HEK293 (cell line): ENCODE data around the gene CADM1.

ENCODE experiments used
- EGR2 ChIP-seq: fragments of 450-650 bp; formaldehyde crosslinking; IDR thresholded peaks from 2 replicates; pipeline ENCODE4 v1.5.1; 2016; ENCODE audit warnings: low read depth, missing biosample characterization, missing genetic modification characterization
- ELK4 ChIP-seq: IDR thresholded peaks from 2 replicates; pipeline ENCODE4 v1.6.1; 2011; ENCODE audit warnings: mild to moderate bottlenecking, low read depth, low read length, borderline replicate concordance
- GFI1B ChIP-seq: fragments of 450-650 bp; formaldehyde crosslinking; IDR thresholded peaks from 2 replicates; pipeline ENCODE4 v1.5.1; 2016; ENCODE audit warnings: missing biosample characterization, missing genetic modification characterization
- GLIS2 ChIP-seq: fragments of 450-650 bp; formaldehyde crosslinking; IDR thresholded peaks from 2 replicates; pipeline ENCODE4 v1.5.1; 2016; ENCODE audit warnings: missing biosample characterization, missing genetic modification characterization
- HOXD13 ChIP-seq: sonication (generic); formaldehyde crosslinking; IDR thresholded peaks from 2 replicates; pipeline ENCODE4 v1.8.0; 2022; ENCODE audit warnings: missing genetic modification reagents, borderline replicate concordance
- INSM2 ChIP-seq: fragments of 450-650 bp; formaldehyde crosslinking; IDR thresholded peaks from 2 replicates; pipeline ENCODE4 v1.5.1; 2016; ENCODE audit warnings: missing biosample characterization, missing genetic modification characterization
- KLF7 ChIP-seq: fragments of 450-650 bp; formaldehyde crosslinking; IDR thresholded peaks from 2 replicates; pipeline ENCODE4 v1.5.1; 2016; ENCODE audit warnings: missing biosample characterization, missing genetic modification characterization, borderline replicate concordance
- PRDM6 ChIP-seq: fragments of 450-650 bp; formaldehyde crosslinking; IDR thresholded peaks from 2 replicates; pipeline ENCODE4 v1.5.1; 2017; ENCODE audit warnings: missing biosample characterization, missing genetic modification characterization
- TCF7L2 ChIP-seq: IDR thresholded peaks from 2 replicates; pipeline ENCODE4 v1.6.1; 2011; ENCODE audit warnings: low read depth, mild to moderate bottlenecking, inconsistent platforms, low read length, moderate library complexity, borderline replicate concordance
- YY1 ChIP-seq: fragments of 450-650 bp; formaldehyde crosslinking; IDR thresholded peaks from 2 replicates; pipeline ENCODE4 v1.5.1; 2018; ENCODE audit warnings: missing biosample characterization, missing genetic modification characterization
- ZBTB17 ChIP-seq: fragments of 450-650 bp; formaldehyde crosslinking; IDR thresholded peaks from 2 replicates; pipeline ENCODE4 v1.5.1; 2016; ENCODE audit warnings: missing biosample characterization, missing genetic modification characterization
- ZBTB20 ChIP-seq: fragments of 450-650 bp; formaldehyde crosslinking; IDR thresholded peaks from 2 replicates; pipeline ENCODE4 v1.5.1; 2016; ENCODE audit warnings: missing biosample characterization, missing genetic modification characterization
- ZEB2 ChIP-seq: fragments of 450-650 bp; formaldehyde crosslinking; IDR thresholded peaks from 2 replicates; pipeline ENCODE4 v1.5.1; 2016; ENCODE audit warnings: missing biosample characterization, missing genetic modification characterization
- ZIC2 ChIP-seq: fragments of 450-650 bp; formaldehyde crosslinking; IDR thresholded peaks from 2 replicates; pipeline ENCODE4 v1.5.1; 2016; ENCODE audit warnings: missing biosample characterization, missing genetic modification characterization
- ZNF121 ChIP-seq: fragments of 450-650 bp; formaldehyde crosslinking; IDR thresholded peaks from 2 replicates; pipeline ENCODE4 v1.5.1; 2016; ENCODE audit warnings: missing biosample characterization, missing genetic modification characterization
- ZNF157 ChIP-seq: fragments of 450-650 bp; formaldehyde crosslinking; IDR thresholded peaks from 2 replicates; pipeline ENCODE4 v1.5.1; 2016; ENCODE audit warnings: missing biosample characterization, missing genetic modification characterization
- ZNF175 ChIP-seq: fragments of 450-650 bp; formaldehyde crosslinking; IDR thresholded peaks from 2 replicates; pipeline ENCODE4 v1.5.1; 2016; ENCODE audit warnings: missing biosample characterization, missing genetic modification characterization
- ZNF184 ChIP-seq: fragments of 450-650 bp; IDR thresholded peaks from 2 replicates; pipeline ENCODE4 v1.5.1; 2018; ENCODE audit warnings: missing biosample characterization, mild to moderate bottlenecking, missing genetic modification characterization
- ZNF266 ChIP-seq: fragments of 450-650 bp; formaldehyde crosslinking; IDR thresholded peaks from 2 replicates; pipeline ENCODE4 v1.5.1; 2016; ENCODE audit warnings: missing biosample characterization, missing genetic modification characterization, low read depth
- ZNF394 ChIP-seq: fragments of 450-650 bp; formaldehyde crosslinking; IDR thresholded peaks from 2 replicates; pipeline ENCODE4 v1.5.1; 2016; ENCODE audit warnings: missing biosample characterization, missing genetic modification characterization, mild to moderate bottlenecking, moderate library complexity, borderline replicate concordance
- ZNF433 ChIP-seq: fragments of 450-650 bp; formaldehyde crosslinking; IDR thresholded peaks from 2 replicates; pipeline ENCODE4 v1.5.1; 2016; ENCODE audit warnings: missing biosample characterization, missing genetic modification characterization, low read depth
- ZNF501 ChIP-seq: fragments of 450-650 bp; formaldehyde crosslinking; IDR thresholded peaks from 2 replicates; pipeline ENCODE4 v1.5.1; 2016; ENCODE audit warnings: missing biosample characterization, missing genetic modification characterization
- ZNF518A ChIP-seq: fragments of 450-650 bp; formaldehyde crosslinking; conservative IDR thresholded peaks from 2 replicates; pipeline ENCODE4 v1.5.1; 2016; ENCODE audit warnings: low read depth, missing biosample characterization, missing genetic modification characterization
- ZNF555 ChIP-seq: fragments of 450-650 bp; formaldehyde crosslinking; conservative IDR thresholded peaks from 2 replicates; pipeline ENCODE4 v1.5.1; 2017; ENCODE audit warnings: missing biosample characterization, mild to moderate bottlenecking, missing genetic modification characterization, inconsistent platforms
- ZNF561 ChIP-seq: fragments of 450-650 bp; IDR thresholded peaks from 2 replicates; pipeline ENCODE4 v1.5.1; 2018; ENCODE audit warnings: missing biosample characterization, missing genetic modification characterization, borderline replicate concordance
- ZNF585B ChIP-seq: fragments of 450-650 bp; formaldehyde crosslinking; IDR thresholded peaks from 2 replicates; pipeline ENCODE4 v1.5.1; 2016; ENCODE audit warnings: missing biosample characterization, missing genetic modification characterization
- ZNF596 ChIP-seq: fragments of 450-650 bp; IDR thresholded peaks from 2 replicates; pipeline ENCODE4 v1.5.0; 2018; ENCODE audit warnings: missing biosample characterization, mild to moderate bottlenecking, missing genetic modification characterization, moderate library complexity
- ZNF600 ChIP-seq: fragments of 450-650 bp; formaldehyde crosslinking; IDR thresholded peaks from 2 replicates; pipeline ENCODE4 v1.5.1; 2016; ENCODE audit warnings: missing biosample characterization, missing genetic modification characterization
- ZNF639 ChIP-seq: fragments of 450-650 bp; formaldehyde crosslinking; IDR thresholded peaks from 2 replicates; pipeline ENCODE4 v1.5.1; 2016; ENCODE audit warnings: missing biosample characterization, missing genetic modification characterization
- ZNF830 ChIP-seq: fragments of 450-650 bp; IDR thresholded peaks from 2 replicates; pipeline ENCODE4 v1.5.0; 2018; ENCODE audit warnings: missing biosample characterization, missing genetic modification characterization, low read depth, mild to moderate bottlenecking, moderate library complexity
- ZNF837 ChIP-seq: fragments of 450-650 bp; formaldehyde crosslinking; IDR thresholded peaks from 2 replicates; pipeline ENCODE4 v1.5.1; 2016; ENCODE audit warnings: missing biosample characterization, missing genetic modification characterization
- ZSCAN23 ChIP-seq: fragments of 450-650 bp; formaldehyde crosslinking; IDR thresholded peaks from 2 replicates; pipeline ENCODE4 v1.5.1; 2016; ENCODE audit warnings: missing biosample characterization, missing genetic modification characterization

Gene CADM1

GRCh38 chr11:115391598-115391997, 112.6 kb downstream of the CADM1 start (continued):
- TF ChIP-seq ZNF501 (tag by site-specific recombination) (no peak), ZNF121 (tag by site-specific recombination) (no peak), ZNF266 (tag by site-specific recombination) (no peak), ZNF596 (tag by site-specific recombination) (no peak), ZSCAN23 (tag by site-specific recombination) (no peak), ZNF837 (tag by site-specific recombination) (no peak), GFI1B (tag by site-specific recombination) (no peak), EGR2 (tag by site-specific recombination) (no peak), PRDM6 (tag by site-specific recombination) (peak; percentile 39; the same call in 1 of the 2 replicates), ZBTB17 (peak; percentile 78; the same call in 1 of the 2 replicates), ZNF433 (tag by site-specific recombination) (no peak), ZNF518A (tag by site-specific recombination) (no peak), ZNF394 (tag by site-specific recombination) (no peak), ZNF830 (tag by site-specific recombination) (no peak), ZNF157 (tag by site-specific recombination) (no peak), ZEB2 (tag by site-specific recombination) (no peak), ZNF600 (tag by site-specific recombination) (peak; percentile 36; the same call in 1 of the 2 replicates), INSM2 (tag by site-specific recombination) (no peak), ZNF184 (tag by site-specific recombination) (no peak), ZNF555 (tag by site-specific recombination) (no peak), ELK4 (no peak), ZBTB20 (peak; percentile 21; the same call in 1 of the 2 replicates), ZNF639 (tag by site-specific recombination) (no peak), KLF7 (tag by site-specific recombination) (no peak), ZNF175 (no peak), GLIS2 (tag by site-specific recombination) (no peak), ZIC2 (tag by site-specific recombination) (no peak), ZNF561 (tag by site-specific recombination) (0 out of 2 replicates have a peak, but pooled peaks have one; percentile 47), ZNF585B (tag by site-specific recombination) (no peak), TCF7L2 (peak; percentile 45; the same call in 1 of the 2 replicates), HOXD13 (CRISPR knock-in tag) (no peak), YY1 (no peak)
